Measurements from ENCODE around the gene SLC30A1. TPM values are rescaled to one million over a fixed set of nuclear protein-coding genes. Genes with fewer than 3 reads are reported as not detected.
A peak's percentile ranks its signal among the peaks of the same experiment; 100 is the strongest.

Gene SLC30A1
- total and polyA plus RNA-seq, 8 donors: 0.58 to 30.1 (median 5.5) TPM

DNA sequence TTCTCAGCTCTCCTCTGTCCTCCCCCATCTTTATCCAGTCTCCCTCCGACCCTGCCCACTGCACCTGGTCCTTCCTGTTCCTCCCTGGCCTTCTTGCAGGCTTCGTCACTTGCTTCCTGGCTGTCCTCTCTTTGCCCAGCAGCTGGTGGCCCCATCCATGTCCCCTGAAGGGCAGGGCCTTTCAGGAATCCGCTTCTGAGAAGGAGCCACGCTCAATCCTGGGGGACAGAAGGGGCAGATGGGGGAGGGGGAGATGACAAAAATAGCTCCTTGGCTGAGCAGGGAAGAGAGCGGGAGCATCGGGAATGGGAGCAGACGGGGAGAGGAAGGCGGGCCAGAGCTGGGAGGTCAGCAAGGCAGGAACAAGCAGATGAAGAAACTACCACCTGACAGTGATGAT lies 40.7 kb downstream of the SLC30A1 start:
- intact Hi-C loops (cut with DNase I; ENCODE audit: low total_unique reads): no loop called here
- Histone ChIP-seq H3K27ac (no peak overlapping the region), H3K36me3 (no peaks in the 10 kb centered on the region), H3K4me3 (no peak overlapping the region), H3K27me3 (no peaks in the 10 kb centered on the region), H3K9me3 (no peaks in the 10 kb centered on the region), H3K4me1 (peaks cover 6 to 20% (median 9%) of the 10 kb centered on the region in 4 donors)
- 66 to 87% (median 76%) methylated on average over 8 of the region's 8 CpGs for WGBS, 5 donors
- no peak for DNase-seq
- TF ChIP-seq POLR2AphosphoS5 (IDR thresholded peaks at IDR 0.05) (no peak), EP300 (IDR thresholded peaks at IDR 0.05) (no peak), POLR2A (IDR thresholded peaks at IDR 0.05) (no peak)
- TF ChIP-seq, protein P1, sequence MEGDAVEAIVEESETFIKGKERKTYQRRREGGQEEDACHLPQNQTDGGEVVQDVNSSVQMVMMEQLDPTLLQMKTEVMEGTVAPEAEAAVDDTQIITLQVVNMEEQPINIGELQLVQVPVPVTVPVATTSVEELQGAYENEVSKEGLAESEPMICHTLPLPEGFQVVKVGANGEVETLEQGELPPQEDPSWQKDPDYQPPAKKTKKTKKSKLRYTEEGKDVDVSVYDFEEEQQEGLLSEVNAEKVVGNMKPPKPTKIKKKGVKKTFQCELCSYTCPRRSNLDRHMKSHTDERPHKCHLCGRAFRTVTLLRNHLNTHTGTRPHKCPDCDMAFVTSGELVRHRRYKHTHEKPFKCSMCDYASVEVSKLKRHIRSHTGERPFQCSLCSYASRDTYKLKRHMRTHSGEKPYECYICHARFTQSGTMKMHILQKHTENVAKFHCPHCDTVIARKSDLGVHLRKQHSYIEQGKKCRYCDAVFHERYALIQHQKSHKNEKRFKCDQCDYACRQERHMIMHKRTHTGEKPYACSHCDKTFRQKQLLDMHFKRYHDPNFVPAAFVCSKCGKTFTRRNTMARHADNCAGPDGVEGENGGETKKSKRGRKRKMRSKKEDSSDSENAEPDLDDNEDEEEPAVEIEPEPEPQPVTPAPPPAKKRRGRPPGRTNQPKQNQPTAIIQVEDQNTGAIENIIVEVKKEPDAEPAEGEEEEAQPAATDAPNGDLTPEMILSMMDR (IDR thresholded peaks at IDR 0.05): no peak

DNA sequence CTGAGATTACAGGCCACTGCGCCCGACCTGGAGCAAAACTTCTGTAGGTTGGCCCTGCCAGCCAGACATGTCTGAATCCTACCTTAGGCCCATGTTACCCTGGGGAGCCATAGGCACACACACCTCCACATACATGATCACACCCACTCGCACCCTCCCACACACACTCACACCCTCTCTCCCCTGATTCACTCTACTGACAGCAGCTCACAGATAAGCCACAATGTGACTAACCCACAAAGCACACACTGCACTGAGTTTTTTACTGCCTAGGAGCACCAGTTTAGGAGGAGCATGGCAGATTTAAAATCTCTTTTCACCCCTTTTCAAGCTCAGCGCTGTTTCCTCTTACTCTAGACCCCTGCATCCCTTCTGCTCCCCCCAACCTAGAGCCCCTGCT lies 41.7 kb downstream of the SLC30A1 start:
- peak; percentile 26 to 54 for DNase-seq
- Histone ChIP-seq H3K27me3 (no peaks in the 10 kb centered on the region), H3K4me3 (no peak overlapping the region), H3K27ac (no peak overlapping the region), H3K4me1 (peaks cover under 1 to 11% (median 7%) of the 10 kb centered on the region in 4 donors), H3K36me3 (no peaks in the 10 kb centered on the region), H3K9me3 (no peaks in the 10 kb centered on the region)
- intact Hi-C loops (cut with DNase I; ENCODE audit: low total_unique reads): no loop called here
- TF ChIP-seq POLR2AphosphoS5 (IDR thresholded peaks at IDR 0.05) (peak in 2 of 3 donors; percentile 11 to 17), EP300 (IDR thresholded peaks at IDR 0.05) (no peak), POLR2A (IDR thresholded peaks at IDR 0.05) (no peak)
- TF ChIP-seq, protein P1 (IDR thresholded peaks at IDR 0.05): no peak
- WGBS, 5 donors: 78 to 97% (median 84%) methylated on average over 4 of the region's 4 CpGs

DNA sequence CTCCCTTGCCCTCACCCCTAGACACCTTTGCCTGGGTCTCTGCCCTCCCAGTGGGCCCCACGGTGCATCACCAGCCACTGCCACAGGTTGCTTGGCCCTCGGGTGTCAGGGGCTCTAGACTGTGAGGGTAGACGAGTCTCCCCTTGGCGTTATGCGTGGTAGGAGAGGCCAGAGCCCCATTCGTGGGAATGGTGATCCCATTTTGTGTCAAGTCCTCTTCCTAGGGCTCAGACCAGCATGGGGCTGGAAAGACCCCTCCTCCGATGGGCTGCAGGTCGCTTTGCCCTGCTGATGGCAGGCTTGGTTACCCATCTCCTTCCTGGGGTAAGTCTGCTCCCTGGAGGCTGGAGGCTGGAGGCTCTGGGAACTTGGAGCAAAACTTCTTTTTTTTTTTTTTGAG lies 42.4 kb downstream of the SLC30A1 start:
- TF ChIP-seq POLR2AphosphoS5 (IDR thresholded peaks at IDR 0.05): no peak
- TF ChIP-seq POLR2A (IDR thresholded peaks at IDR 0.05): no peak
- TF ChIP-seq, protein P1 (IDR thresholded peaks at IDR 0.05): no peak
- TF ChIP-seq EP300 (IDR thresholded peaks at IDR 0.05): no peak
- Histone ChIP-seq H3K27me3 (no peaks in the 10 kb centered on the region), H3K27ac (no peak overlapping the region), H3K4me1 (peaks cover 0 to 4% (median under 1%) of the 10 kb centered on the region in 4 donors), H3K36me3 (no peaks in the 10 kb centered on the region), H3K9me3 (no peaks in the 10 kb centered on the region), H3K4me3 (no peak overlapping the region)
- WGBS, 5 donors: 77 to 91% (median 91%) methylated on average over 8 of the region's 8 CpGs
- no peak for DNase-seq
- intact Hi-C loops (cut with DNase I; ENCODE audit: low total_unique reads): no loop called here

DNA sequence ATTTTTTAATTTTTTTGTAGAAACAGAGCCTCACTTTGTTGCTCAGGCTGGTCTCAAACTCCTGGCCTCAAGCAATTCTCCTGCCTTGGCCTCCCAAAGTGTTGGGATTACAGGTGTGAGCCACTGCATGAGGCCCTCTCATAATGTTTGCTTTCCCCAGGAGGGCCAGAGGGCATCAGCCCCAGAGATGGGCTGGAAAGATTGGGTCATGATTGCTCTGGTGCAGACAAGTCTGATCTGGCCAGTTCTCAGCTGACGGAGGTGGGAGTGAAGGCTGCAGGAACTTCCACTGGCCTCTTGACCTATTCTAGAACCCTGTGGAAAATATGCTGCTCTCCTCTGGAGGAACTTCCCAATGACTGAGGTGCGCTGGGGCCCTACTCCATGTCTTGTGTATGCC lies 43.6 kb downstream of the SLC30A1 start:
- intact Hi-C loops (cut with DNase I; ENCODE audit: low total_unique reads): no loop called here
- Histone ChIP-seq H3K27me3 (no peaks in the 10 kb centered on the region), H3K9me3 (no peaks in the 10 kb centered on the region), H3K27ac (no peak overlapping the region), H3K4me3 (no peak overlapping the region), H3K4me1 (no peaks in the 10 kb centered on the region), H3K36me3 (no peaks in the 10 kb centered on the region)
- DNase-seq: no peak
- no peak for TF ChIP-seq POLR2A (IDR thresholded peaks at IDR 0.05)
- TF ChIP-seq, protein P1 (IDR thresholded peaks at IDR 0.05): no peak
- no peak for TF ChIP-seq POLR2AphosphoS5 (IDR thresholded peaks at IDR 0.05)
- TF ChIP-seq EP300 (IDR thresholded peaks at IDR 0.05): no peak
- WGBS, 5 donors: 73 to 100% (median 91%) methylated on average over 2 of the region's 2 CpGs
